Caki2 (cell line): ENCODE measurements around the gene FNIP1. TPM values are rescaled to one million over a fixed set of nuclear protein-coding genes. Genes with fewer than 3 reads are reported as not detected.
A peak's percentile ranks its signal among the peaks of the same experiment; 100 is the strongest.

ENCODE experiments used
- DNase-seq: peaks from one replicate; pipeline ENCODE4 v3.0.0-alpha.2; 2015; ENCODE audit warnings: low read depth
- in situ Hi-C: cut with HindIII; loops from 2 replicates; pipeline ENCODE4 v1.10.0; 2016; ENCODE audit warnings: low sequenced_read_pairs, low pct_unique_long_range_greater_than_20kb, mixed read lengths
- total RNA-seq: library from RNA; depleted of rRNA; stranded (reverse); fragments of >200 nt; shearing (Covaris generic); gene quantifications from 2 replicates; pipeline ENCODE4 v1.2.3, GENCODE V29; 2014; ENCODE audit warnings: low replicate concordance

Gene FNIP1
- total RNA-seq, 1 experiment from 2014 or later: 16.0 TPM

- DNase-seq: no peak
- in situ Hi-C loops: no loop called here
These were observed 125.4 kb downstream of the FNIP1 start for GRCh38 chr5:131671409-131671808.

DNA sequence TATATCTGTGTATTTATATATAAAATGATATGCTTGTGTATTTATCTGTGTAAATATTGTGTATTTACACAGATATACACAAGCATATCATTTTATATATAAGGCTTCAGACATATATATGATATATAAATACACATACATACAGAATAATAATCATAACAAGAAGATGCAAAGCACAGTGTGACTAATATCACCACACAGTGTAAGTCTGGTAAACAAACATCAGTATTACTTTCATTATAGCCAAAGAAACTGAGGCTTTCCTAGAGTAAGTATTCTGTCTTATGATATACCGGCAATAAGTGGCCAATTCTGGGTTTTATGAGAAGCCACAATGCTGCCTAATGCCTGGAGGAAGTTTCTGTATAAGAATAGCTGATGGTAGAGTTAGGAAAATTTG, 131.9 kb downstream of the FNIP1 start:
- DNase-seq: no peak
- in situ Hi-C loops: no loop called here

GRCh38 chr5:131661933-131662332, 134.9 kb downstream of the FNIP1 start:
- DNase-seq: no peak
- in situ Hi-C loops: no loop called here

GRCh38 chr5:131659841-131660240, 137.0 kb downstream of the FNIP1 start:
- no peak for DNase-seq
- in situ Hi-C loops: no loop called here

- no peak for DNase-seq
- in situ Hi-C loops: no loop called here
These were observed 137.5 kb downstream of the FNIP1 start for GRCh38 chr5:131659290-131659689.

DNA sequence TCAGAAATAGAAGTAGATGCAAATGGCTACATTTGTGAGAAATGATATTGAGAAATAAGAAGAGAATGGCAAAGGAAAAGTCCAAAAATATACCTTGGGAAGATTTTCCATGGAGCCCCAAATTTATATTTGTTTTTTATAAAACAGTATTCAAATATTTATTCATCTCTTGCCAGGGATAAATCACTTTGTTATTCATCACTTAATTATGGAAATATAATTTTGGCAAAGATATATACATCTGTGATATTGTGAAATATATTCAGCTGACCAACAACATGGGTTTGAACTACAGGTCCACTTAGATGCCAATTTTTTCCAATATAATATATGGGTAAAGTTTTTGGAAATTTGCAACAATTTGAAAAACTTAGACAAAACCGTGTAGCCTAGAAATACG, 142.0 kb downstream of the FNIP1 start:
- in situ Hi-C loops: no loop called here
- no peak for DNase-seq

- DNase-seq: no peak
- in situ Hi-C loops: no loop called here
These were observed 142.5 kb downstream of the FNIP1 start for GRCh38 chr5:131654309-131654708.

- in situ Hi-C loops: no loop called here
- no peak for DNase-seq
These were observed 147.7 kb downstream of the FNIP1 start for GRCh38 chr5:131649161-131649560.

DNA sequence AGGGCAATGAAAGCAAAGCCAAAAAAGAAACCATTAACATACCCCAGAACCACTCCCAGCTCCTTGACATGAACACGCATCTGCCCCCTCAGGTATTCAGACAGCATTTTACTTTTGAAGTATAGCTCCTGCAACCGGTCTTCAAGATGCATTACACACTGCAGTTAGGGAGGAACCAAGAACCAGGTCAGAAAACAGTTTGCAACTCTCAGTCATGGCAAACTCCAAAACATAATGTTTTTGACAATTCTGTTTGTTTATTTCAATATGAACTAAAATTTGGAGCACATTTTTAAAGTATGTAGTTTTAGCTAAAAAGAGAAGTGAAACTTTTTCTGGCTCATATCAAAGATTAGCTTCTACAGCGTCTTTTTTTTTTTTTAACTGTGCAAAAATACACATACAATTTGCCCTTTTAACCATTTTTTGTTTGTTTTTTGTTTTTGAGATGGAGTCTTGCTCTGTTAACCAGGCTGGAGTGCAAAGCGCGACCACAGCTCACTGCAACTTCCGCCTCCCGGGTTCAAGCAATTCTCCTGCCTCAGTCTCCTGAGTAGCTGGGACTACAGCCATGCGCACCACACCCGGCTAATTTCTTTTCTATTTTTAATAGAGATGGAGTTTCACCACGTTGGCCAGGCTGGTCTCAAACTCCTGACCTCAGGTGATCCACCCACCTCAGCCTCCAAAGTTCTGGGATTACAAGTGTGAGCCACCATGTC, 149.6 kb downstream of the FNIP1 start:
- no peak for DNase-seq
- in situ Hi-C loops: no loop called here

GRCh38 chr5:131644822-131645221, 152.0 kb downstream of the FNIP1 start:
- in situ Hi-C loops: no loop called here
- DNase-seq: no peak

DNA sequence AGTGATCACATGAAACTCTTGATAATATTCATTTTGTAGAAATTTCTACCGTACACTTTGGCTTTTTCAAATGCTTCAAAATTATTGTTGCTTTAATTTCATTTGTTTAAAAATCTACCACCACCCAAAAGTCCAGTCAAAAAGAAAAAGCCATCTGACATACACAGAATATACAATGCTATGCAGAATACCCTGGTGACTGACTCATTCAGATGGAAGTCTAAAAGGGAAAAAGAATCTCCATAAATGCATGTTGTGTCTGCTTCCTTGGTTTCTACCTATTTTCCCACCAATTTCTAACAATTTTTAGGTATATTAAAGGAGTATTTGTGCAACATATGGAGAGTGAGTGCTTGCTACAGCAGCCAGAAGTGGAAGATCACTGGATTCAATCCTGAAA, 152.4 kb downstream of the FNIP1 start:
- DNase-seq: no peak
- in situ Hi-C loops: no loop called here

DNA sequence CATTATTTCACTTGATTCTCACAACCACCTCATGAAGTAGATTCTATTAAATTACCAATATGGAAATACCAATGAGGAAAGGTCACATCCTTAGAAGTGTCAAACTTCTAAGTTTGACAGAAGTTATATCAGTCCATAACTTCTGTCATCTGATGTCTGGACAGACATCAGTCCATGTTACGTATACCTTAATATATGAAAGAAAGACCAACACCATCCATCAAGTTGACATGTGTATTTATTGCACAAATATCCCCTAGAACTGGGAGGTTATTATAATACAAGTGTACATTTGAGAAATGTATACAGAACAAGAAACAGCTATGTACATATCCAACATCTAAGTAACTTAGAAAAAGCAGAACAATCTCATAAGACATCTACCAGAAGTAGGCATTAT, 155.3 kb downstream of the FNIP1 start:
- in situ Hi-C loops: no loop called here
- no peak for DNase-seq

DNA sequence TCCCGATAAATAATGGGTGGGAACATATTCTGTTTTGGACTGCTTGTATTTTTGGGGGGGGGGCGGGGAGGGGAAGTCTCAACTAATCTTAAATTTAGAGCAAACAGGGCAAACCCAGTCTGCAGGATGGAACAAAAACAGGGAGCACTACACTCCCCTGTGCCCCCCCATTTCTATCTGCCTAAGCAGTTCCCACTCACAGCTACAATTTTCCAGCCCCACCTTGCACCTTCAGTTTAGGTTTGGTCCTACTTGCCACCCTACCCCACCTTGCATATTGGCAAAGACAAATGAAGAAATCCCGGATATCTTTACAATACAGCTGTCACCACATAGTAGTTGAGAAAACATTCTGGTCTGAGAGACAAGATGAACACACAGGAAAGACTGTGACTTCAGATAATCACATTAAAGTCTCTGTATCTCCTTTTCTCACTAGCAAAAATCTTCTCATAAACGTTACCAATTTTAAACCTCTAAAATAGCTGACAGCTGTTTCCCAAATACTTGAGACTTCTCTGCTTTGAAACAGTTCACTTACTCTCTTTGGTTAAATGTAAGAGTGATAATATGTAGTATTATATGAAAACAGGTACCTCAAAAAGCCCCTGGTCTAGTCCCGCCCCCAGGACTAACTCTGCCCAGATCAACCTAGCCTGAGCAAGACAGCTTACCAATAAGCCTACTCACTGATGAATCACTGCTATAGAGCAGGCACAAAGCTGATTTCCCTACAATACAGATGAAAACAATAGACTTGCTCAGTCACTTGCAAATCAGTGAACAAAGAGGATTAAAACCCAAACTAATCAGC, 156.6 kb downstream of the FNIP1 start:
- in situ Hi-C loops: no loop called here
- DNase-seq: no peak

GRCh38 chr5:131639148-131639547, 157.7 kb downstream of the FNIP1 start:
- no peak for DNase-seq
- in situ Hi-C loops: no loop called here

- DNase-seq: no peak
- in situ Hi-C loops: no loop called here
These were observed 159.1 kb downstream of the FNIP1 start for GRCh38 chr5:131637694-131638093.

DNA sequence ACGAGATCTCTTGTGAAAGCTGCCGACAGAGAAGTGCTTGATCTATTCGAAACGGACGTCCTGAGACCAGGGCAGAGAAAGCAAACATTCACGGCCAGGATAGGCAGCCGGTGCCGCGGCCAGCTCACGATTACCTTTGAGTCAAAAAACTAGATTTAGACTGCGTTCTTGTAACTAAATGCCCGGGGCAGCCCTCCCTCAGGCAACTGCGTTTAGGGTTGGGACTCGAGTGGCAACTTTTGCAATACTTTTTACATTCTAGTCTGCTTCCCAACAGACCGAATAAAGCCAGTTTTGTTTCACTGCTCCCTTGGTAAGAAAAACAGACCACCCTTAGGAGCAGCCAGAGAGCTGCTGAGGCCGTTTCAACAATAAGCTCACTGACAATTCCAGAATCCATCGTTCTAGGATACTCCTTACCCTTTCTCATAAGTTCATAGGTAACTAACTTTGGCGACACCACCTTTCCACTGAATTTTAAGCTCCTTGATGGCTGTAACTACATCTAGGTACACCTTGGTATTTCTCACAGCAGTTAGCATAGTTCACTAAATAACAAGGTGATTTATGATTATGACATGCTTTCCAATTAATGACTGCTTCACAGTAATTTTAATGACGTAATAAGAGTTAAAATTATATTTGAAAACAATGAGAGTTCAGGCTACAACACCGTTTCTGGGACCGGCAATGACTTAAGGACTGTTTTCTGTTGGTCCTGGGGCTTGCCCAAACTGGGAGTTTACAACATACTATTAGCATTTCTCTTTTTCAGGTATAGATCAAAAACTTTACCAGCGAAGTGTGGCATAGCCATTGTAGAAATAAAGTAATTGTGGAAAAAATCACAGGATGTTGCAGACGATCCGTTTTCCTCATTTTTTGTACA, 160.9 kb downstream of the FNIP1 start:
- no peak for DNase-seq
- in situ Hi-C loops: no loop called here

GRCh38 chr5:131634996-131635683, 161.7 kb downstream of the FNIP1 start, which contains the start of gene RAPGEF6:
Gene RAPGEF6, minus strand, starts transcription at chr5:131635229. Its CDS starts 199 bp downstream, at chr5:131635030.
- DNase-seq: peak; percentile 99
- in situ Hi-C loops: no loop called here

DNA sequence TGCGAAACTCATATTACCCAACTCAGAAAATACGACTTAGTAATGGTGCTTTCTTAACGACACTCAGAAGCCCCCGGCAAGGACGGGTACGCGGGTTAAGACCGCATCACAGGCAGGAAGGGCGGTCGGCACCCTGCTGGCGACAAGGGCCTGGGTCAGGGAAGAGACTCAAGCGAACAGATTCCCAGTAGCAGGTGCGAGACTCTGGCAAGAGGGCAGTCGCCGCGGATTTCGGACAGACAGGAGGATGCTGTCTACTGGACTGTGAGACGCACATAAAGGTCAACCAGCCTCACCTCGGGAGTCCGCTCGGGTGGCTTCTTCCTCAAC, 162.2 kb downstream of the FNIP1 start:
- no peak for DNase-seq

More for the DNA sequence above, 162.2 kb downstream of the FNIP1 start:
- in situ Hi-C loops: no loop called here
